GM12865 (cell line): Measurements from ENCODE around the gene TP53I11.
A peak's percentile ranks its signal among the peaks of the same experiment; 100 is the strongest.

Experiments
- DNase-seq: peaks from one replicate; pipeline ENCODE4 v3.0.0; 2010; ENCODE audit warnings: low read depth
- H3K4me3 ChIP-seq: 2 replicates; pipeline ENCODE4 v1.5.1; 2011; ENCODE audit warnings: mild to moderate bottlenecking, low read depth, low read length, control low read depth
- TF ChIP-seq, protein P1 (sequence below): IDR thresholded peaks from 2 replicates; pipeline ENCODE4 v1.5.1; 2011; ENCODE audit warnings: low read length, control low read depth, low read depth, inconsistent platforms; ENCODE audit not compliant: insufficient read depth; ENCODE audit errors: missing control alignments

The TP53I11 gene

DNA sequence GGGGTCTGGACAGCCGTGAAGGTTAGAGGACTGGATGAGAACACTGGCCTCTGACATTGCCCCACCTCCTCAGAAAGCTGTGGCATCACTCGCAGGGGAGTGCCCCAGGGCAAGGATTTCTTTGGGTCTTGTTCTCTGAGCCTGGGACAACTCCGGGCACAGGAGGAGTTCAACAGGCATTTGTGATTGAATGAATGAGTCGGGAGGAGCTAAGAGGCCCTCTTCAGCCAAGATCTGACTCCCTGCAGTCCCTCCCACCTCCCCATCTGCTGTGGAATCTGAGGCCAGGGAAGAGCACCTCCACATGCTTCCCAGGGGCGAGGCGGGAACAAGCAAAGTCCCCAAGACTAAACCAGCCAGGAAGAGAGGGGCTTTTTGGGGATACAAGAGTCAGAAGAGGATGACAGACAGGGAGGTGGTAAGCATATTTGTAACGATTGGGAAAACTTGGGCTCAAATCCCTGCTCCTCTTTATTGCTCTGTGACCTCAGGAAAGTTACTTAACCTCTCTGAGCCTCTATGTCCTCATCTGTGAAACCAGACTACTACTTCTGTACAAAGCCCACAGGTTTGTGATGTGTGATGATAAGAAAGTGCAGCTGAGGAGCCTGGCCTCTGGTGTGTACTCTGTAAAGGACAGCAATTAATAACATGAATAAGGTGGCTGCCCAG, 6.4 kb downstream of the TP53I11 start:
- no peak overlapping the region for H3K4me3 ChIP-seq
- TF ChIP-seq, protein P1, sequence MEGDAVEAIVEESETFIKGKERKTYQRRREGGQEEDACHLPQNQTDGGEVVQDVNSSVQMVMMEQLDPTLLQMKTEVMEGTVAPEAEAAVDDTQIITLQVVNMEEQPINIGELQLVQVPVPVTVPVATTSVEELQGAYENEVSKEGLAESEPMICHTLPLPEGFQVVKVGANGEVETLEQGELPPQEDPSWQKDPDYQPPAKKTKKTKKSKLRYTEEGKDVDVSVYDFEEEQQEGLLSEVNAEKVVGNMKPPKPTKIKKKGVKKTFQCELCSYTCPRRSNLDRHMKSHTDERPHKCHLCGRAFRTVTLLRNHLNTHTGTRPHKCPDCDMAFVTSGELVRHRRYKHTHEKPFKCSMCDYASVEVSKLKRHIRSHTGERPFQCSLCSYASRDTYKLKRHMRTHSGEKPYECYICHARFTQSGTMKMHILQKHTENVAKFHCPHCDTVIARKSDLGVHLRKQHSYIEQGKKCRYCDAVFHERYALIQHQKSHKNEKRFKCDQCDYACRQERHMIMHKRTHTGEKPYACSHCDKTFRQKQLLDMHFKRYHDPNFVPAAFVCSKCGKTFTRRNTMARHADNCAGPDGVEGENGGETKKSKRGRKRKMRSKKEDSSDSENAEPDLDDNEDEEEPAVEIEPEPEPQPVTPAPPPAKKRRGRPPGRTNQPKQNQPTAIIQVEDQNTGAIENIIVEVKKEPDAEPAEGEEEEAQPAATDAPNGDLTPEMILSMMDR: no peak
- DNase-seq: no peak

DNA sequence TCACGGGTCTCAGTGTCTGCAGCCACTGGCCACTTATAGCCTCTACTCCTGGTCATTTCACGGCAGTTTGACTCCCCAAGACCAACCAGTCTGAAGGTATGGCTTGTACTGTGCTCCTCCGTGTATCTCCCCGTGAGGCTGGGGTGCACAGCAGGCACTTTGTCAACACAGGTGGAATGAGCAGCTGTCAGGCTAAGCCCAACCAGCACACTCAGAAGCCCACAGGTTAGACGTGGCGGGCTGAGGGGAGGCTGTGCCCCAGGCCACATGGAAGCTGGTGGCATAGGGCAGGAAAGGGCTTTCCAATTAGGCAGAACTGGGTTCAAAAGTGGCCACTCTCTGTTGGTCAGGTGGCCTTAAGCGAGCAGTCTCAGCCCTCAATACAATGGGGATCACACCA, 7.0 kb downstream of the TP53I11 start:
- TF ChIP-seq, protein P1: no peak
- no peak overlapping the region for H3K4me3 ChIP-seq
- DNase-seq: no peak

DNA sequence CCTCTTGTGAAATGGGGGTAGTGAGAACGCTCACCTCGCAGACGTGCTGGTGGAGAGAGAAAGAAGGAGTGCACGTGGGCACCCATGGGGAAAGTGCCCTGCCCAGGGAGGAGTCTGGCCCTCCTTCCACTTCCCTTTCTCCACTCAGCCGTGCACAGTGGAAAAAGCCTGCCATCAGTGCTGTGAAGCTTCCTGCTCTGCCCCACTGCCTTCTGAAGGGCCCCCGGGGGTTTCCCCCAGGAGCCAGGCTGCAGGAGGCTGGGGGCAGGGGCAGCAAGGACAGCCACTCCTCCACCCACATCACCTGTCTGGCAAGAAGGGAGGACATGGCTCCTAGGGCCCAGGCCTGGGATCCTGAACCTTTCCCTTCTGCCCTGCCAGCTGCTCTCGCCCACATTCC, 7.6 kb downstream of the TP53I11 start:
- TF ChIP-seq, protein P1: no peak
- peak; percentile 16 for DNase-seq
- H3K4me3 ChIP-seq: no peak overlapping the region

DNA sequence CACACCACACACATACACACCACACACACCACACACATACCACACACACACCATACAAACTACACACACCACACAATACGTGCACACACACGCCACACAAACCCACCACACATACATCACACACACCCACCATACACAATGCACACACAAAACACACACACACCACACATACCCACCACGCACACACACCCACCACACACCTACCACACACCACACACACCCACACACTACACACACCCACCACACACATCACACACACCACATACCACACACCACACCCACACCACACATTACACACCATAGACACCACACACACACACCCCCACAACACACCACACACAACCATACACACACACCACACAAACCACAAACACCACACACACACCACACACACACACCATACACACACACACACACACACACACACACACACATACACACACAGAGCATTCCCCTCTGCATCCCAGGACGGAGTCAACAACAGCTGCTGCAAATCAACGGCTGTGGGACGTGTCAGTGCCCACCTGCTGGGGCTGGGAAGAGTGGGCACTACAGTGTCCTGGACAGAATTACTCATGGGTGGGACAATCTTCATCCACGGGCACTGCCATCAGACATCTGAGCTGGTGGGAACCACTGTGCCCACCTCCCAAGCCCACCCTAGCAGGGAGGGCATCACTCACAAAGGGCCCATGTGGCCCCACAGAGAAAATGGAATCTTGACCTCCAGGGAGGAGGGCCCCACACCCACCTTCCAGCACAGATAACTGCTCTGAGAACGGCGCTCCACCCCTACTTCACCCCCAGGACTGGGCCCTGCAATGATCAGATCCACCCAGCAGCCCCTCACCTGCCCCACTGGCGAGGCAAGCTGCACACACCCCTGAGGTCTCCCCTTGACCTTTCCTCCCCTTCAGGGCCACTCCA, 8.4 kb downstream of the TP53I11 start:
- TF ChIP-seq, protein P1: no peak
- no peak for DNase-seq
- no peak overlapping the region for H3K4me3 ChIP-seq

DNA sequence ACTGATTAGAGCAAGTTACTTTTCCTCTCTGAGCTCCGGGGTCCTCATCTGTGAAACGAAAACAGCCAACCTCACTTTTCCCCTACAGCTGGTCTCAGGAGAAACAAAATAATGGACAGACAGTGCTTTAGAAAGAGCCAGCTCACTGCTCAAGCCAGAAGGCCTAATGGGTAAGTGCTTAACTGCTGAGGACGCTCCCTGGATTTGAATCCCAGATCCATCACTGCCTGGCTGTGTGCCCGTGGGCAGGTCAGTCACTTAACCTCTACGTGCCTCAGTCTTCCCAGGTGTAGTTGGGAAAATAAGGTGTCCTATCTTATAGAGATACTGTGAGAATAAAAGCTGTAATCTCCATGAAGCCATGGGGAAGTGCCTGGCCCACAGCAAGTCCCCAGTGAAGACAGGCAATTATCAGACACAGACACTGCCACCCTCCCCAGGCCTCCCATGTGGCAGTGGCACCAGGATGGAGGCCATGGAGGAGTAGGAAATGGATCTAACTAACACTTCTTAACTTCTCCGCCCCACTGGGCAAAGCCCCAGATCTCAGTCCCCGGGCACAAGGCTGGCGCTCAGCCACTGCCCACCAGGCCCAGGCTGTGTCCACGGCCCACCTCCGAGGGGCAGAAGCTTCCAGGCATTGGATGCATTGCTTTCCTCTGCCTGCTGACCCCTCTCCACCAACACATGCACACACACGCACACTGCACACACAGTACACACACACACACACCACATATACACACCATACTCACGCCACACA, 9.2 kb downstream of the TP53I11 start:
- TF ChIP-seq, protein P1: no peak
- H3K4me3 ChIP-seq: no peak overlapping the region
- no peak for DNase-seq

DNA sequence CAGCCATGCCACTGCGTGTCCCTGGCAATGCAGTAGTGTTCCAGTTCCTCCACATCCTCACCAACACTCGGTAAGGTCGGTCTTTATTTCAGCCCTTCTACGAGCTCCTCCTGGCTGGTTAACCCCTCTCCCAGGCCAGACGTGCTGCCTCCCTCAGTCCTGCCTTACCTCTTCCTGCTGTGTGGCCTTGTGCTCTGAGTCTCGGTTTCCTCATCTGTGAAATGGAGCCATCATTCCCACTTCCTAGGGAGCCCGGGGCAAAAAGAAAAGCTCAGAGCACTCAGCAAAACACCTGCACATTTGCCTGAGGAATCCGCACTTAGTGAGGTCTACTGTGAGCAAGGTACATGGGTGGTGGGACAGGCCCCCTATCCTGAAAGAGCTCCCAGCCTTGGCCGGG, 9.8 kb downstream of the TP53I11 start:
- TF ChIP-seq, protein P1: no peak
- DNase-seq: no peak
- no peak overlapping the region for H3K4me3 ChIP-seq
